Endodermal cell (in vitro differentiated cells): ENCODE measurements around the gene UBQLNL. TPM values are rescaled to one million over a fixed set of nuclear protein-coding genes. Genes with fewer than 3 reads are reported as not detected.

Experiments
- DNase-seq: peaks from one replicate; pipeline ENCODE4 v3.0.0-alpha.2; 2017
- H3K27ac ChIP-seq: 2 replicates; pipeline ENCODE4 v1.5.1; 2013; ENCODE audit warnings: mild to moderate bottlenecking, low read depth, low read length, moderate library complexity
- H3K27me3 ChIP-seq: 2 replicates; pipeline ENCODE4 v1.6.1; 2013; ENCODE audit warnings: mild to moderate bottlenecking, low read length, moderate library complexity; ENCODE audit not compliant: insufficient read depth, control insufficient read depth, poor library complexity, severe bottlenecking
- H3K36me3 ChIP-seq: 2 replicates; pipeline ENCODE4 v1.7.0; 2013; ENCODE audit warnings: mild to moderate bottlenecking, low read length, moderate library complexity; ENCODE audit not compliant: control insufficient read depth, insufficient read depth
- H3K4me1 ChIP-seq: one replicate; pipeline ENCODE4 v1.7.0; 2013; ENCODE audit warnings: low read length; ENCODE audit not compliant: control insufficient read depth, insufficient read depth
- H3K4me3 ChIP-seq: 2 replicates; pipeline ENCODE4 v1.5.1; 2013; ENCODE audit warnings: mild to moderate bottlenecking, low read length, moderate library complexity
- H3K9ac ChIP-seq: 2 replicates; pipeline ENCODE4 v1.6.1; 2013; ENCODE audit warnings: mild to moderate bottlenecking, low read length, moderate library complexity; ENCODE audit not compliant: poor library complexity, severe bottlenecking; ENCODE audit errors: extremely low read depth
- H3K9me3 ChIP-seq: 2 replicates; pipeline ENCODE4 v1.6.1; 2013; ENCODE audit warnings: mild to moderate bottlenecking, low read length, moderate library complexity; ENCODE audit not compliant: control insufficient read depth
- H3K27ac Mint-ChIP-seq: 2 replicates; pipeline ENCODE4 v1.8.0; 2020; ENCODE audit warnings: mixed read lengths
- H3K27me3 Mint-ChIP-seq: 2 replicates; pipeline ENCODE4 v1.8.0; 2021; ENCODE audit warnings: mild to moderate bottlenecking, mixed read lengths; ENCODE audit not compliant: insufficient read depth
- H3K36me3 Mint-ChIP-seq: 2 replicates; pipeline ENCODE4 v1.8.0; 2020; ENCODE audit warnings: low read depth, mixed read lengths
- H3K4me1 Mint-ChIP-seq: 2 replicates; pipeline ENCODE4 v1.8.0; 2020; ENCODE audit warnings: mixed read lengths
- H3K4me3 Mint-ChIP-seq: 2 replicates; pipeline ENCODE4 v1.8.0; 2020; ENCODE audit warnings: mild to moderate bottlenecking, moderate library complexity, mixed read lengths
- H3K9me3 Mint-ChIP-seq: 2 replicates; pipeline ENCODE4 v1.8.0; 2020; ENCODE audit warnings: mild to moderate bottlenecking, mixed read lengths
- WGBS, 2 experiments: methylation state at CpG; one replicate each; pipeline versions ENCODE4 v1.1.5 to v1.1.7; 2013; ENCODE audit warnings: missing lambda C conversion rate in 2 of 2, mixed read lengths in 1 of 2; ENCODE audit not compliant: insufficient coverage in 1 of 2, insufficient read length in 1 of 2; 5-methylcytosine and 5-hydroxymethylcytosine counted together
- total RNA-seq, 2 donors: library from RNA; stranded (reverse); fragmentation: NEBNext Ultra II Directional in 1 of 2; extraction: Animal tissue kit (Norgen Biotek cat#: 25700) in 1 of 2; gene quantifications; 2 replicates in 1 of 2; 3 replicates in 1 of 2; pipeline ENCODE4 v1.2.1, GENCODE V29; 2021
- TF ChIP-seq, protein P1 (sequence below): fragments of 200-600 bp; sonication (generic); conservative IDR thresholded peaks from 2 replicates; pipeline ENCODE4 v1.5.0; 2021; ENCODE audit warnings: antibody characterized with exemption, mild to moderate bottlenecking

Gene UBQLNL
- total RNA-seq, 2 donors from 2014 or later = 0.20 to 0.26 TPM

DNA sequence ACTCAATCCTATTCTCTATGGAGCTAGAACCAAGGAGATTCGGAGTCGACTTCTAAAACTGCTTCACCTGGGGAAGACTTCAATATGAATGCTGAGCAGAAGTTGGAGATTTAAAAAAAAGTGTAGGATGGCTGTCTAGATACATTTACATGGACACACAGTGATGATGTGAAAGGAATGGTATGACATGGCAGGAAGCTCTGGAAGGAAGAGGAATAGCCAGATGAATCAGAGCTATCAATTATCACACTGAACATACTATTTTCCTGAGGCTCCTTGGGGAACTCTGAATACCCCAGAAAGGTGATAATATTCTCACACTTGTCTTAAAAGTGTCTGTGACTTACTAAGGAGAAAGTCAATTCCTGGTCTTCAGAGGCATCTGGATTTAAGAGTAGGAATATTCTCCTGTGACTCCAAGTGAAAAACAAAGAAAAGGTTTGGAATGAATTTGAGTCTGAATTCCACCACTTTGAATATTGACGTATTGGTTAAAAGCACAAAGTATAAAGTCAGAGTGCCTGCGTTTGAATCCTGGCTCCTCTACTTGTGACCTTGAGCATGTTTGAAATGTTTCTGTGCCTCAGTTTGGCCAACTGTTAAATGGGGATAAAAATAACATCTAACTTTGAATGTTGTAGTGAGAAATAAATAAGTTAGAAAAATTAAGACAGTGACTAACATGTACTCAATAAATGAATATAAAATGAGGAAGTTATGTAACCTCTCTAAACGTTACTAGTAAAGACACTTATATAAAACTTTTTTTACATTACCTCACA is 26.7 kb downstream of the UBQLNL start:
- TF ChIP-seq, protein P1, sequence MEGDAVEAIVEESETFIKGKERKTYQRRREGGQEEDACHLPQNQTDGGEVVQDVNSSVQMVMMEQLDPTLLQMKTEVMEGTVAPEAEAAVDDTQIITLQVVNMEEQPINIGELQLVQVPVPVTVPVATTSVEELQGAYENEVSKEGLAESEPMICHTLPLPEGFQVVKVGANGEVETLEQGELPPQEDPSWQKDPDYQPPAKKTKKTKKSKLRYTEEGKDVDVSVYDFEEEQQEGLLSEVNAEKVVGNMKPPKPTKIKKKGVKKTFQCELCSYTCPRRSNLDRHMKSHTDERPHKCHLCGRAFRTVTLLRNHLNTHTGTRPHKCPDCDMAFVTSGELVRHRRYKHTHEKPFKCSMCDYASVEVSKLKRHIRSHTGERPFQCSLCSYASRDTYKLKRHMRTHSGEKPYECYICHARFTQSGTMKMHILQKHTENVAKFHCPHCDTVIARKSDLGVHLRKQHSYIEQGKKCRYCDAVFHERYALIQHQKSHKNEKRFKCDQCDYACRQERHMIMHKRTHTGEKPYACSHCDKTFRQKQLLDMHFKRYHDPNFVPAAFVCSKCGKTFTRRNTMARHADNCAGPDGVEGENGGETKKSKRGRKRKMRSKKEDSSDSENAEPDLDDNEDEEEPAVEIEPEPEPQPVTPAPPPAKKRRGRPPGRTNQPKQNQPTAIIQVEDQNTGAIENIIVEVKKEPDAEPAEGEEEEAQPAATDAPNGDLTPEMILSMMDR = no peak
- no peak for DNase-seq
- Mint-ChIP-seq H3K4me3 (no peak overlapping the region), H3K36me3 (no peaks in the 10 kb centered on the region), H3K4me1 (no peaks in the 10 kb centered on the region), H3K9me3 (no peaks in the 10 kb centered on the region), H3K27ac (no peak overlapping the region), H3K27me3 (no peaks in the 10 kb centered on the region)
- H3K27me3 ChIP-seq = no peaks in the 10 kb centered on the region
- WGBS, 2 experiments = 50 to 69% methylated on average over 2 to 4 of the region's 5 CpGs
- no peak overlapping the region for H3K9ac ChIP-seq
- H3K27ac ChIP-seq = no peak overlapping the region
- no peaks in the 10 kb centered on the region for H3K9me3 ChIP-seq
- H3K36me3 ChIP-seq = no peaks in the 10 kb centered on the region
- H3K4me3 ChIP-seq = no peak overlapping the region
- H3K4me1 ChIP-seq = no peaks in the 10 kb centered on the region

DNA sequence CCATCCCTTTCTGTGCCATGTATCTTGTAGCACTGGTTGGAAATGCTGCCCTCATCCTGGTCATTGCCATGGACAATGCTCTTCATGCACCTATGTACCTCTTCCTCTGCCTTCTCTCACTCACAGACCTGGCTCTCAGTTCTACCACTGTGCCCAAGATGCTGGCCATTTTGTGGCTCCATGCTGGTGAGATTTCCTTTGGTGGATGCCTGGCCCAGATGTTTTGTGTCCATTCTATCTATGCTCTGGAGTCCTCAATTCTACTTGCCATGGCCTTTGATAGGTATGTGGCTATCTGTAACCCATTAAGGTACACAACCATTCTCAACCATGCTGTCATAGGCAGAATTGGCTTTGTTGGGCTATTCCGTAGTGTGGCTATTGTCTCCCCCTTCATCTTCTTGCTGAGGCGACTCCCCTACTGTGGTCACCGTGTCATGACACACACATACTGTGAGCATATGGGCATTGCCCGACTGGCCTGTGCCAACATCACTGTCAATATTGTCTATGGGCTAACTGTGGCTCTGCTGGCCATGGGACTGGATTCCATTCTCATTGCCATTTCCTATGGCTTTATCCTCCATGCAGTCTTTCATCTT is 27.6 kb downstream of the UBQLNL start:
- Mint-ChIP-seq H3K9me3 (no peaks in the 10 kb centered on the region), H3K27me3 (no peaks in the 10 kb centered on the region), H3K4me1 (no peaks in the 10 kb centered on the region), H3K4me3 (no peak overlapping the region), H3K27ac (no peak overlapping the region), H3K36me3 (no peaks in the 10 kb centered on the region)
- 94 to 100% methylated on average over 4 of the region's 4 CpGs for WGBS, 2 experiments
- TF ChIP-seq, protein P1 = no peak
- Histone ChIP-seq H3K36me3 (no peaks in the 10 kb centered on the region), H3K9ac (no peak overlapping the region), H3K9me3 (no peaks in the 10 kb centered on the region), H3K27me3 (no peaks in the 10 kb centered on the region), H3K27ac (no peak overlapping the region), H3K4me3 (no peak overlapping the region), H3K4me1 (no peaks in the 10 kb centered on the region)
- DNase-seq = no peak

DNA sequence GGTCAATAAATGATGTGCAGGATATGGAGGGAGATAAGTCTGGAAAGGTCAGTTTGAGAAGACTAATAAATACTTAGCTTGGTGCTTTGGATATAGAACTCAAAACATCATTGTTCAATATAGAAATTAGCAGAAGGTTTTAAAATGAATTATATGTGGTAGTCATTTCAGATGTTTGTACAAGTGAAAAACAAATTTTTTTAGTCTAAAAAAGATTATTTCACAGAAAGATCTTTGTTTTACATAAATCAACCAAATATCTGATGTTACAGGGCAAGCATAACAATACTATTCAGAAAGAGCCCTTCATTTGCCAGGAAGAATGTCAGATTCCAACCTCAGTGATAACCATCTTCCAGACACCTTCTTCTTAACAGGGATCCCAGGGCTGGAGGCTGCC is 28.1 kb downstream of the UBQLNL start, which contains the start of gene OR52D1:
OR52D1 (plus strand) TSS at position 301 of the 400 bp plus-strand sequence; CDS start at position 323, 22 bp downstream.
- Histone ChIP-seq H3K4me1 (no peaks in the 10 kb centered on the region), H3K27ac (no peak within 1 kb of the TSS), H3K36me3 (no peaks in the 10 kb centered on the region), H3K4me3 (no peak within 1 kb of the TSS), H3K27me3 (no peaks in the 10 kb centered on the region), H3K9me3 (no peaks in the 10 kb centered on the region), H3K9ac (no peak within 1 kb of the TSS)
- H3K4me1 Mint-ChIP-seq = no peaks in the 10 kb centered on the region
- DNase-seq = no peak
- H3K9me3 Mint-ChIP-seq = no peaks in the 10 kb centered on the region
- H3K27me3 Mint-ChIP-seq = no peaks in the 10 kb centered on the region
- TF ChIP-seq, protein P1 = no peak
- no peak within 1 kb of the TSS for H3K27ac Mint-ChIP-seq
- no peak within 1 kb of the TSS for H3K4me3 Mint-ChIP-seq
- H3K36me3 Mint-ChIP-seq = no peaks in the 10 kb centered on the region
